Stimulated activated CD4-positive, alpha-beta T cell treated with anti-CD3 and anti-CD28 coated beads, TNF-alpha, amount 100 ng/mL, for 24 hours (primary cell): ENCODE results near the gene CWC22.
A peak's percentile ranks its signal among the peaks of the same experiment; 100 is the strongest.
"Not testable (repeated sequence)": the region's sequence is repeated elsewhere in the genome, so short reads cannot be mapped to it uniquely, and the experiment has no call there.

Experiments used
- DNase-seq, 3 experiments: peaks; one replicate each; pipeline ENCODE4 v3.0.0-alpha.2; 2020; ENCODE audit warnings: low read depth in 3 of 3

The CWC22 gene

GRCh38 chr2:180006781-180007579 lies at the start of gene CWC22:
Gene CWC22 (minus strand): TSS chr2:180007297. CDS start chr2:179993341, 13,956 bp downstream.
- DNase-seq = peak; percentile 71 to 80 (median 74)

DNA sequence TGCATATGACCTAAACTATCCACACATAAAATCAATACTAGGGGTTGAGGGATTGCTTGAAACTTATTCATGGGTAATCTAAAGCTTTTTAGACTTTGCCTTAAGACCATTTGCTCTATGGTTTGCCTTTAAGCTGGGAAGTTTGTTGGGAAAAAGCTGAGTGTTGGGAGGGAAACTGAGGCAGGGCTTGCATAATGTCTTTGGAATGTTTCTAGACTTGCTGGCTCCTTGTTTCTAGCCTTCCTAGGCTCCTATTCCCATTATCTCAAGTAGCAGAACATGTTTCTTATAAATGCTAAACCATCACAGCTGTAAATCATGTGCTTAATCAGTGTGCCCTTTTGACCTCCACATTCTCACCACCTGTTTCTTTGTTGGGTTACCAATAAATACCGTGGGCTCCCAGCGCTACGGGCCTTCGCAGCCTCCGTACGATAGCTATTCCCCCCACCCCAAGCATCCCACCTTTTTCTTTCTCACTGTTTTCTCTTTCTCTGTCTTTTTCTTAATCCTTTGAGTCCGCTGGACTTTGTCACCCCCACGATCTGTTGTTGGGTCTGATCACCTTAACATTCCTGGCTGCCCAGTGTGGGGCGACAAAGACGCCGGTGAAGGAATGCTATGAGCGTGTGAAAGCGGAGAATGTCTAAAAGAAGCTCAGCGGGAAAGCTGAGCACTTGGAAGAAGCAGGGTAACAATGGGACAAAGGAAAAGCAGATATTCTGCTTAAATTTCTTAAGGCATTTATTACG lies 49.4 kb upstream of the CWC22 start:
- no peak for DNase-seq

DNA sequence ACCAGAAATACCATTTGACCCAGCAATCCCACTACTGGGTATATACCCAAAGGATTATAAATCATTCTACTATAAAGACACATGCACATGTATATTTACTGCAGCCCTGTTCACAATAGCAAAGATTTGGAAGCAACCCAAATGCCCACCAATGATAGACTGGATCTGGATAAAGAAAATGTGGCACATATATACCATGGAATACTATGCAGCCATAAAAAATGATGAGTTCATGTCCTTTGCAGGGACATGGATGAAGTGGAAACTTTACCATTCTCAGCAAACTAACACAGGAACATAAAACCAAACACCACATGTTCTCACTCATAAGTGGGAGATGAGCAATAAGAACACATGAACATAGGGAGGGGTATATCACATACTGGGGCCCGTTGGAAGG lies 47.5 kb upstream of the CWC22 start:
- DNase-seq = not testable (repeated sequence)

- DNase-seq = no peak
Measured at GRCh38 chr2:180050246-180050645, 43.1 kb upstream of the CWC22 start.

GRCh38 chr2:180048251-180048650 lies 41.2 kb upstream of the CWC22 start:
- no peak for DNase-seq

DNA sequence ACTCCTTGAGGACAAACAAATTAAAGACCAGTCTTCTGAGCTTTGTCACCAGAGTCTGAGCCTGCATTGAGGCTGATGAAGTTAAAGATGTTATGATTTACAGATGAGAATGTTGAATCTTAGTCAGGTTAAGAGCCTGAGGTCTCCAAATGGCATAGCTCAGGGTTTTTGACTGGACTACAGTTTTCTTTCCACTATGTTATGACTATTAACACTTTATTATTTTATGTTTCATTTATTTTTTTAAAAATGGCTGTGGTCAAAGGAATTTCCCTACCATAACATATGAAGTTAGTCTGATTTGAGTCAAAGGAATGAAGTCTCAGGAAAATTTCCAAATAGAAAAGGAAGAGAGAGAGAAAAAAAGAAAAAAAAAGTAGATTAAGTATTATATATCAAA lies 39.7 kb upstream of the CWC22 start:
- no peak for DNase-seq

DNA sequence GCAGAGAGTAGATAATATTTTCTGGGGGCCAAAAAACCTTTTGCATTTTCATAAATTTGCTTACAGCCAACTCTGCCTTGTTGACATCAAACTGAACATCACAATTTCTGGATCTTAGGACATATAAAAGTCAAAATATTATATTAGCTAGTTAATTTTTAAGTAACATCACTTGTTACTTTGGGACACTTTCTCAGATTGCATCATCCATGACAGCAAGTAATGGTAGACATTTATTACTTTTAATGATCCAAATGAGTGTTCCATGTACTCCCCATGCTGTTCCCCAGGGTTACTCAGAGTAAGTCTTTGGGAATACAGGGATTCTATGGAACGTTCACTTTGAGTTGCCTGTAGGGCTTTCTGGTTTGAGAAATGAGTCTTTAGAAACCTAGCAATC lies 39.1 kb upstream of the CWC22 start:
- no peak for DNase-seq

GRCh38 chr2:180040146-180040925 lies 33.2 kb upstream of the CWC22 start:
- DNase-seq = no peak

- no peak for DNase-seq
Measured at GRCh38 chr2:180038997-180039396, 31.9 kb upstream of the CWC22 start.

GRCh38 chr2:180033993-180034894 lies 27.1 kb upstream of the CWC22 start:
- no peak for DNase-seq

DNA sequence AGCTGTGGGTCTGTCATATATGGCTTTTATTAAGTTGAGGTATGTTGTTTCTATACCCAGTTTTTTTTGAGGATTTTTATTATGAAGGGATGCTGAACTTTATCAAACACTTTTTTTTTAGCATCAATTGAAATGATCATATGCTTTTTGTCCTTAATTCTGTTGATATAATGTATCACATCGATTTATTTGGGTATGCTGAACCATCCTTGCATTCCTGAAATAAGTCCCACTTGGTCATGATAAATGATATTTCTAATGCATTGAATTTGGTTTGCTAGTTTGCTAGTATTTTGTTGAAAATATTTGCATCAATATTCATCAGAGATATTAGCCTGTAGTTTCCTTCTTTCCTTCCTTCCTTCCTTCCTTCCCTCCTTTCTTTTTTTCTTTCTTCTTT lies 22.5 kb upstream of the CWC22 start:
- DNase-seq = no peak

GRCh38 chr2:180021850-180022249 lies 14.8 kb upstream of the CWC22 start:
- DNase-seq = no peak

DNA sequence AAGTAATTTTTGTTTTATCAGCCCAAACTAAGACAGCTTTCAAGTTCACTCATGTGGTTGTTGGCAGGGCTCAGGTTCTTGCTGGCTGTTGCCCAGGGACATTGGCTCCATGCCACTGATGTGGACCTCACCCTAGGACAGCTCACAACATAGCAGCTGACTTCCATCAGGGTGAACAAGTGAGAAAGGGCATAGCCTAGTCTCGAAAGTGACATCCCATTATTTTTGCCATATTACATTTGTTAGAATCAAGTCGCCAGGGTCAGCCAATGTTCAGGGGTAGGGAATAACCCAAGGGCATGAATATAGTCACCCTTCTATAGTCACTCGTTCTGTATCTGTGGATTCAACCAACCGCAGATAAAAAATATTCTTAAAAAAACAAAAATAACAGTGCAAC lies 10.7 kb upstream of the CWC22 start:
- DNase-seq = no peak

GRCh38 chr2:180016937-180017336 lies 9.8 kb upstream of the CWC22 start:
- DNase-seq = no peak

- no peak for DNase-seq
Measured at GRCh38 chr2:180015951-180016709, 9.0 kb upstream of the CWC22 start.

GRCh38 chr2:180012523-180012922 lies 5.4 kb upstream of the CWC22 start:
- no peak for DNase-seq

GRCh38 chr2:180010701-180011100 lies 3.6 kb upstream of the CWC22 start:
- DNase-seq = no peak

DNA sequence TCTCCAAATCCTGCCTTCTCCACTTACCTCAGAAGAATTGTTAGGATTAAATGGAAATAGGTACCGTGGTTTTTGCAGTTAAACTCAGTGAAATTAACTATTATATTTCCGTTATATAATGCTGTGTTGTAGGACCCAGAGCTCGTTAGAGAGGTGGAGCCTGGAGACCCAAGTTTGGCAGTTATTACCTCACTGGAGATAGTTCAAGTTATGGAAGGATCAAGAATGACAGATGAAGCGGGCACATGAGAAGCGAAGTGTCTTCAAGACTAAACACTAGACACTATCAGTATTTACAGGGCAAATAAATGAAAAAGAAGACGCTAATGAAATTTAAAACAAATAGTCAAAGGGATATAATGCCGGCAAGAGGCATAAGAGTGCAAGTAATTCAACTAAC lies 866 bp downstream of the CWC22 start:
- DNase-seq = no peak

DNA sequence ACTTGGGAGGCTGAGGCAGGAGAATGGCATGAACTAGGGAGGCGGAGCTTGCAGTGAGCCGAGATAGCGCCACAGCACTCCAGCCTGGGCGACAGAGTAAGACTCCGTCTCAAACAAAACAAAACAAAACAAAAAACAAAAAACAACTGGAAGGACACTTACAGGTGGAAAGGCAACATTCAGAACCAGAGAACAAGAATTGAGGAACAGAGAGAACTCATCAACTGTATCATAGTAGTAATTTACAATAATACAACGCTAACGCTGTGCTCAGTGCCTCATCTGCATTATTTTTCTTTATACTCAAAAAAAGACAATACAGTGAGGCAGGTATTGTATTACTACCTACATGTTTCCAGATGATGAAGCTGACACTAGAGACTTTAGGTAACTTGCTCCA lies 1.6 kb downstream of the CWC22 start:
- not testable (repeated sequence) for DNase-seq

- no peak for DNase-seq
Measured at GRCh38 chr2:180004731-180005130, 2.4 kb downstream of the CWC22 start.

- no peak for DNase-seq
Measured at GRCh38 chr2:180003559-180003958, 3.5 kb downstream of the CWC22 start.
